GM18507 (cell line): ENCODE results near the gene CELF4.

Experiments
- DNase-seq: peaks from one replicate; pipeline ENCODE4 v3.0.0; 2011; ENCODE audit warnings: low read depth; ENCODE audit not compliant: insufficient read length; ENCODE audit errors: extremely low spot score
- FAIRE-seq: peaks from 2 replicates; lab custom pipeline; 2011; peaks lifted over from hg19 to GRCh38; lab: Jason Lieb, UNC

Gene CELF4

GRCh38 chr18:37551249-37551648, 14.3 kb downstream of the CELF4 start:
- FAIRE-seq = no peak
- DNase-seq = no peak

GRCh38 chr18:37550118-37550875, 15.3 kb downstream of the CELF4 start:
- FAIRE-seq = no peak

GRCh38 chr18:37548679-37549289, 16.8 kb downstream of the CELF4 start:
- FAIRE-seq (no peak), DNase-seq (no peak)

More at GRCh38 chr18:37550118-37550875, 15.3 kb downstream of the CELF4 start:
- DNase-seq = no peak

- FAIRE-seq (no peak), DNase-seq (no peak)
Measured at GRCh38 chr18:37547196-37547827, 18.3 kb downstream of the CELF4 start.

- FAIRE-seq (no peak), DNase-seq (no peak)
Measured at GRCh38 chr18:37546651-37547050, 18.9 kb downstream of the CELF4 start.

GRCh38 chr18:37546272-37546537, 19.4 kb downstream of the CELF4 start:
- FAIRE-seq = no peak
- no peak for DNase-seq

- FAIRE-seq (no peak), DNase-seq (no peak)
Measured at GRCh38 chr18:37545461-37546271, 19.9 kb downstream of the CELF4 start.

- no peak for DNase-seq
- FAIRE-seq = no peak
Measured at GRCh38 chr18:37544713-37545112, 20.9 kb downstream of the CELF4 start.

- FAIRE-seq = no peak
Measured at GRCh38 chr18:37544217-37544616, 21.4 kb downstream of the CELF4 start.

GRCh38 chr18:37543321-37543720, 22.3 kb downstream of the CELF4 start:
- no peak for FAIRE-seq

More at GRCh38 chr18:37544217-37544616, 21.4 kb downstream of the CELF4 start:
- no peak for DNase-seq

GRCh38 chr18:37541517-37541916, 24.1 kb downstream of the CELF4 start:
- no peak for FAIRE-seq
- no peak for DNase-seq

More at GRCh38 chr18:37543321-37543720, 22.3 kb downstream of the CELF4 start:
- DNase-seq = no peak

GRCh38 chr18:37540424-37541138, 25.0 kb downstream of the CELF4 start:
- DNase-seq (no peak), FAIRE-seq (no peak)

GRCh38 chr18:37539236-37539635, 26.4 kb downstream of the CELF4 start:
- no peak for FAIRE-seq
- no peak for DNase-seq

- no peak for FAIRE-seq
- no peak for DNase-seq
Measured at GRCh38 chr18:37538526-37539205, 26.9 kb downstream of the CELF4 start.

- FAIRE-seq (peak; percentile 63), DNase-seq (peak; percentile 62)
Measured at GRCh38 chr18:37537868-37538525, 27.6 kb downstream of the CELF4 start.

- FAIRE-seq = no peak
- no peak for DNase-seq
Measured at GRCh38 chr18:37536656-37537055, 28.9 kb downstream of the CELF4 start.

GRCh38 chr18:37535968-37536367, 29.6 kb downstream of the CELF4 start:
- DNase-seq (no peak), FAIRE-seq (no peak)

- FAIRE-seq = no peak
- DNase-seq = no peak
Measured at GRCh38 chr18:37534627-37535026, 31.0 kb downstream of the CELF4 start.
